Karpas-422 (cell line): ENCODE data around the gene CELSR1. TPM values are rescaled to one million over a fixed set of nuclear protein-coding genes. Genes with fewer than 3 reads are reported as not detected.

ENCODE experiments used
- DNase-seq: peaks from one replicate; pipeline ENCODE4 v3.0.0-alpha.2; 2015
- H2AFZ ChIP-seq: fragments of 200-600 bp; sonication (generic); 2 replicates; pipeline ENCODE4 v1.6.1; 2014; ENCODE audit warnings: antibody characterized with exemption, low read length, mixed read lengths
- H3K27ac ChIP-seq: fragments of 200-600 bp; sonication (generic); 2 replicates; pipeline ENCODE4 v1.5.1; 2014; ENCODE audit warnings: mild to moderate bottlenecking, low read length, moderate library complexity
- H3K27me3 ChIP-seq: fragments of 200-600 bp; sonication (generic); 2 replicates; pipeline ENCODE4 v1.6.1; 2014; ENCODE audit warnings: low read length, mixed read lengths
- H3K36me3 ChIP-seq: fragments of 200-600 bp; sonication (generic); 2 replicates; pipeline ENCODE4 v1.6.1; 2014; ENCODE audit warnings: low read length, mixed read lengths; ENCODE audit not compliant: insufficient read depth
- H3K4me1 ChIP-seq: fragments of 200-600 bp; sonication (generic); 2 replicates; pipeline ENCODE4 v1.6.1; 2014; ENCODE audit warnings: mild to moderate bottlenecking, low read length, mixed read lengths
- H3K4me2 ChIP-seq: fragments of 200-600 bp; sonication (generic); 2 replicates; pipeline ENCODE4 v1.6.1; 2014; ENCODE audit warnings: low read length, low read depth, mild to moderate bottlenecking; ENCODE audit not compliant: poor library complexity, severe bottlenecking
- H3K4me3 ChIP-seq: fragments of 200-600 bp; sonication (generic); 2 replicates; pipeline ENCODE4 v1.5.1; 2014; ENCODE audit warnings: mild to moderate bottlenecking, antibody characterized with exemption, low read length, mixed read lengths
- H3K79me2 ChIP-seq: fragments of 200-600 bp; sonication (generic); 2 replicates; pipeline ENCODE4 v1.6.1; 2014; ENCODE audit warnings: mild to moderate bottlenecking, low read length, mixed read lengths
- H3K9ac ChIP-seq: fragments of 200-600 bp; sonication (generic); 2 replicates; pipeline ENCODE4 v1.6.0; 2014; ENCODE audit warnings: low read length
- H3K9me2 ChIP-seq: fragments of 200-600 bp; sonication (generic), shearing (Covaris generic); replicated peaks from 2 replicates; pipeline ENCODE4 v1.6.0; 2014; ENCODE audit warnings: mild to moderate bottlenecking, low read length, moderate library complexity; ENCODE audit not compliant: insufficient read depth
- H3K9me3 ChIP-seq: fragments of 300-700, 200-600 bp; sonication (generic); 2 replicates; pipeline ENCODE4 v1.6.1; 2014; ENCODE audit warnings: low read length, mixed read lengths
- H4K20me1 ChIP-seq: fragments of 200-600 bp; sonication (generic); 2 replicates; pipeline ENCODE4 v1.6.1; 2014; ENCODE audit warnings: mild to moderate bottlenecking, antibody characterized with exemption, low read length, low read depth; ENCODE audit not compliant: insufficient read depth
- total RNA-seq: library from RNA; depleted of rRNA; stranded (reverse); fragments of >200 nt; shearing (Covaris generic); gene quantifications from 2 replicates; pipeline ENCODE4 v1.2.3, GENCODE V29; 2014; ENCODE audit warnings: low replicate concordance

CELSR1 gene
- total RNA-seq, 1 experiment from 2014 or later = 0.11 TPM

GRCh38 chr22:46549563-46549840 lies 12.1 kb upstream of the CELSR1 start:
- Histone ChIP-seq H3K36me3 (no peaks in the 10 kb centered on the region), H3K27ac (no peak overlapping the region), H4K20me1 (no peaks in the 10 kb centered on the region), H3K4me2 (no peak overlapping the region), H2AFZ (no peak overlapping the region), H3K4me1 (no peaks in the 10 kb centered on the region), H3K9me3 (peaks cover 7% of the 10 kb centered on the region), H3K9ac (no peak overlapping the region), H3K27me3 (no peaks in the 10 kb centered on the region; the same call in 1 of the 2 replicates), H3K4me3 (no peak overlapping the region), H3K9me2 (no peaks in the 10 kb centered on the region), H3K79me2 (no peaks in the 10 kb centered on the region)
- no peak for DNase-seq

GRCh38 chr22:46547883-46548244 lies 10.4 kb upstream of the CELSR1 start:
- no peaks in the 10 kb centered on the region for H3K9me2 ChIP-seq
- H3K9ac ChIP-seq = no peak overlapping the region
- no peak overlapping the region for H3K4me3 ChIP-seq
- DNase-seq = no peak
- no peak overlapping the region for H2AFZ ChIP-seq
- H3K9me3 ChIP-seq = peaks cover 2% of the 10 kb centered on the region; the same call in 1 of the 2 replicates
- H3K36me3 ChIP-seq = no peaks in the 10 kb centered on the region
- H3K4me1 ChIP-seq = no peaks in the 10 kb centered on the region
- no peak overlapping the region for H3K4me2 ChIP-seq
- H3K27me3 ChIP-seq = no peaks in the 10 kb centered on the region; the same call in 1 of the 2 replicates
- no peak overlapping the region for H3K27ac ChIP-seq
- H3K79me2 ChIP-seq = no peaks in the 10 kb centered on the region
- no peaks in the 10 kb centered on the region for H4K20me1 ChIP-seq

- Histone ChIP-seq H3K27ac (no peak overlapping the region), H4K20me1 (no peaks in the 10 kb centered on the region), H3K4me2 (no peak overlapping the region), H3K9me2 (no peaks in the 10 kb centered on the region), H3K79me2 (no peaks in the 10 kb centered on the region), H3K27me3 (no peaks in the 10 kb centered on the region), H3K9ac (no peak overlapping the region), H2AFZ (no peak overlapping the region), H3K4me1 (no peaks in the 10 kb centered on the region), H3K4me3 (no peak overlapping the region), H3K36me3 (no peaks in the 10 kb centered on the region), H3K9me3 (no peaks in the 10 kb centered on the region; the same call in 1 of the 2 replicates)
- DNase-seq = no peak
Observed at GRCh38 chr22:46547179-46547882, 9.9 kb upstream of the CELSR1 start.

GRCh38 chr22:46546466-46547178 lies 9.2 kb upstream of the CELSR1 start:
- Histone ChIP-seq H3K9me3 (no peaks in the 10 kb centered on the region), H3K4me3 (no peak overlapping the region), H3K4me1 (no peaks in the 10 kb centered on the region), H3K4me2 (no peak overlapping the region), H3K9ac (no peak overlapping the region), H3K79me2 (no peaks in the 10 kb centered on the region), H3K27me3 (no peaks in the 10 kb centered on the region), H3K27ac (no peak overlapping the region), H3K36me3 (no peaks in the 10 kb centered on the region), H4K20me1 (no peaks in the 10 kb centered on the region), H3K9me2 (no peaks in the 10 kb centered on the region), H2AFZ (no peak overlapping the region)
- no peak for DNase-seq

GRCh38 chr22:46545086-46545792 lies 7.8 kb upstream of the CELSR1 start:
- Histone ChIP-seq H3K4me2 (no peak overlapping the region), H3K9ac (no peak overlapping the region), H2AFZ (no peak overlapping the region), H3K27me3 (no peaks in the 10 kb centered on the region), H3K36me3 (no peaks in the 10 kb centered on the region), H3K9me2 (no peaks in the 10 kb centered on the region), H3K4me1 (no peaks in the 10 kb centered on the region), H3K79me2 (no peaks in the 10 kb centered on the region), H3K27ac (no peak overlapping the region), H3K9me3 (no peaks in the 10 kb centered on the region), H4K20me1 (no peaks in the 10 kb centered on the region), H3K4me3 (no peak overlapping the region)
- DNase-seq = no peak

- H3K9ac ChIP-seq = no peak overlapping the region
- H3K4me1 ChIP-seq = no peaks in the 10 kb centered on the region
- no peak overlapping the region for H2AFZ ChIP-seq
- no peaks in the 10 kb centered on the region for H3K79me2 ChIP-seq
- no peak overlapping the region for H3K4me2 ChIP-seq
- no peaks in the 10 kb centered on the region for H3K36me3 ChIP-seq
- no peaks in the 10 kb centered on the region for H3K9me3 ChIP-seq
- no peaks in the 10 kb centered on the region for H3K9me2 ChIP-seq
- peak; percentile 89 for DNase-seq
- H4K20me1 ChIP-seq = no peaks in the 10 kb centered on the region
- H3K27me3 ChIP-seq = no peaks in the 10 kb centered on the region
- no peak overlapping the region for H3K27ac ChIP-seq
- H3K4me3 ChIP-seq = no peak overlapping the region
Observed at GRCh38 chr22:46542011-46542985, 4.9 kb upstream of the CELSR1 start.

GRCh38 chr22:46541536-46541935 lies 4.1 kb upstream of the CELSR1 start:
- no peaks in the 10 kb centered on the region for H3K79me2 ChIP-seq
- no peaks in the 10 kb centered on the region for H3K36me3 ChIP-seq
- H4K20me1 ChIP-seq = no peaks in the 10 kb centered on the region
- H2AFZ ChIP-seq = no peak overlapping the region
- no peak overlapping the region for H3K4me2 ChIP-seq
- H3K4me1 ChIP-seq = no peaks in the 10 kb centered on the region
- DNase-seq = no peak
- H3K27ac ChIP-seq = no peak overlapping the region
- H3K9me2 ChIP-seq = no peaks in the 10 kb centered on the region
- no peaks in the 10 kb centered on the region for H3K27me3 ChIP-seq
- H3K9me3 ChIP-seq = no peaks in the 10 kb centered on the region
- no peak overlapping the region for H3K9ac ChIP-seq
- H3K4me3 ChIP-seq = no peak overlapping the region
